Liver (tissue), 3 donors: ENCODE data around the gene DPM2.

ENCODE experiments used
- EGR1 ChIP-seq, 2 donors: IDR thresholded peaks; 2 replicates each; pipeline ENCODE4 v1.6.1; 2016 to 2018; ENCODE audit warnings: antibody characterized with exemption in 2 of 2, low read depth in 2 of 2
- SP1 ChIP-seq: IDR thresholded peaks from 2 replicates; pipeline ENCODE4 v1.6.1; 2018; ENCODE audit warnings: antibody characterized with exemption, mild to moderate bottlenecking
- TF ChIP-seq, protein P1 (sequence below): IDR thresholded peaks from 2 replicates; pipeline ENCODE4 v1.6.1; 2016; ENCODE audit warnings: antibody characterized with exemption, mild to moderate bottlenecking
- TF ChIP-seq, protein P2 (sequence below): fragments of 150-350 bp; IDR thresholded peaks from 2 replicates; pipeline ENCODE4 v1.5.1; 2017; ENCODE audit warnings: improper control_type of control experiment, low read depth, low read length; ENCODE audit not compliant: missing input control
- donor health status: healthy.
- donor health status: healthy.

DNA sequence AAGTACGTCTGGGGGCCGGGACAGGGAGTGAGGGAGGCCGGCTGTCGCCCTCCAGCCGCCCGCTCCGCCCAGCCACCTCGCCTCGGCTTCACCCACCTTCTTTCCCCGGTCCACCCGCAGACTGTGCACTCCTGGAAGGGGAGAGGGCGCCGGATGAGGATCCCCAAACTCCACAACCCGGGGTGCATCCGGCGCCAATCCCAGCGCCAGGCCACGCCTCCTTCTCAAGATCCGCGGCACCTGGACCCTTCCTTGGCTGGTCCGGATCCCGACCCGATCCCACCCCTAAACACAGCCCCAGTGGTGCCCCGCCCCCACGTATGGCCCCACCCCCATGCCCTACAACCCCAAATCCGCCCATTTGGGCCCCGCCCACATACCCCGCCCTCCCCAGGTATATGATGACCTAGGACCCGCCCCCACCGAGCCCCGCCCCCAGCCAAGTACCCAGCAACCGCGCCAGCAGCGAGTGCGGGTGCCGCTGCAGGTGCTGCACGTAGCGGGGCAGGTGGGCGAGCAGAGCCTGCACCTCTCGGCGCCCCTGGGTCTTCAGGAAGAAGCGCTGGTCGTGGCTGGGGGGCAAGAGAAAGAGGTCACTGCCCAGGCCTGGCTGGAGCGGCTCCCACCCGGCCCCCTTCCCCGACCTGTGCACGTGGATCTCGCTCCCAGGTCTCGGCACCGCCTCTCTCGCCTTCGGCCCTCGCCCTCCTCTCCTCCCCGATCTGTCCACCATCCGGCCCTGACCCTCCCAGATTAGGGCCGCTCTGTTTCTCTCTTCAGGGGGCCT lies 10.3 kb downstream of the DPM2 start:
- TF ChIP-seq, protein P1, sequence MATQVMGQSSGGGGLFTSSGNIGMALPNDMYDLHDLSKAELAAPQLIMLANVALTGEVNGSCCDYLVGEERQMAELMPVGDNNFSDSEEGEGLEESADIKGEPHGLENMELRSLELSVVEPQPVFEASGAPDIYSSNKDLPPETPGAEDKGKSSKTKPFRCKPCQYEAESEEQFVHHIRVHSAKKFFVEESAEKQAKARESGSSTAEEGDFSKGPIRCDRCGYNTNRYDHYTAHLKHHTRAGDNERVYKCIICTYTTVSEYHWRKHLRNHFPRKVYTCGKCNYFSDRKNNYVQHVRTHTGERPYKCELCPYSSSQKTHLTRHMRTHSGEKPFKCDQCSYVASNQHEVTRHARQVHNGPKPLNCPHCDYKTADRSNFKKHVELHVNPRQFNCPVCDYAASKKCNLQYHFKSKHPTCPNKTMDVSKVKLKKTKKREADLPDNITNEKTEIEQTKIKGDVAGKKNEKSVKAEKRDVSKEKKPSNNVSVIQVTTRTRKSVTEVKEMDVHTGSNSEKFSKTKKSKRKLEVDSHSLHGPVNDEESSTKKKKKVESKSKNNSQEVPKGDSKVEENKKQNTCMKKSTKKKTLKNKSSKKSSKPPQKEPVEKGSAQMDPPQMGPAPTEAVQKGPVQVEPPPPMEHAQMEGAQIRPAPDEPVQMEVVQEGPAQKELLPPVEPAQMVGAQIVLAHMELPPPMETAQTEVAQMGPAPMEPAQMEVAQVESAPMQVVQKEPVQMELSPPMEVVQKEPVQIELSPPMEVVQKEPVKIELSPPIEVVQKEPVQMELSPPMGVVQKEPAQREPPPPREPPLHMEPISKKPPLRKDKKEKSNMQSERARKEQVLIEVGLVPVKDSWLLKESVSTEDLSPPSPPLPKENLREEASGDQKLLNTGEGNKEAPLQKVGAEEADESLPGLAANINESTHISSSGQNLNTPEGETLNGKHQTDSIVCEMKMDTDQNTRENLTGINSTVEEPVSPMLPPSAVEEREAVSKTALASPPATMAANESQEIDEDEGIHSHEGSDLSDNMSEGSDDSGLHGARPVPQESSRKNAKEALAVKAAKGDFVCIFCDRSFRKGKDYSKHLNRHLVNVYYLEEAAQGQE = no peak
- TF ChIP-seq, protein P2, sequence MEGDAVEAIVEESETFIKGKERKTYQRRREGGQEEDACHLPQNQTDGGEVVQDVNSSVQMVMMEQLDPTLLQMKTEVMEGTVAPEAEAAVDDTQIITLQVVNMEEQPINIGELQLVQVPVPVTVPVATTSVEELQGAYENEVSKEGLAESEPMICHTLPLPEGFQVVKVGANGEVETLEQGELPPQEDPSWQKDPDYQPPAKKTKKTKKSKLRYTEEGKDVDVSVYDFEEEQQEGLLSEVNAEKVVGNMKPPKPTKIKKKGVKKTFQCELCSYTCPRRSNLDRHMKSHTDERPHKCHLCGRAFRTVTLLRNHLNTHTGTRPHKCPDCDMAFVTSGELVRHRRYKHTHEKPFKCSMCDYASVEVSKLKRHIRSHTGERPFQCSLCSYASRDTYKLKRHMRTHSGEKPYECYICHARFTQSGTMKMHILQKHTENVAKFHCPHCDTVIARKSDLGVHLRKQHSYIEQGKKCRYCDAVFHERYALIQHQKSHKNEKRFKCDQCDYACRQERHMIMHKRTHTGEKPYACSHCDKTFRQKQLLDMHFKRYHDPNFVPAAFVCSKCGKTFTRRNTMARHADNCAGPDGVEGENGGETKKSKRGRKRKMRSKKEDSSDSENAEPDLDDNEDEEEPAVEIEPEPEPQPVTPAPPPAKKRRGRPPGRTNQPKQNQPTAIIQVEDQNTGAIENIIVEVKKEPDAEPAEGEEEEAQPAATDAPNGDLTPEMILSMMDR = no peak
- TF ChIP-seq SP1 = no peak
- TF ChIP-seq EGR1 (IDR thresholded peaks at IDR 0.05; ENCODE audit: low read depth in 2 of 2) = no peak
